PC-9 (cell line): ENCODE measurements around the gene B3GNT5.

Source experiments
- CTCF ChIP-seq: fragments of 200-600 bp; sonication (generic); conservative IDR thresholded peaks from 2 replicates; pipeline ENCODE4 v1.6.1; 2017; ENCODE audit warnings: mixed run types, antibody characterized with exemption, mild to moderate bottlenecking, moderate library complexity
- EZH2 ChIP-seq: fragments of 200-600 bp; sonication (generic); IDR thresholded peaks from 2 replicates; pipeline ENCODE4 v1.8.0; 2017; ENCODE audit warnings: antibody characterized with exemption, low read depth

DNA sequence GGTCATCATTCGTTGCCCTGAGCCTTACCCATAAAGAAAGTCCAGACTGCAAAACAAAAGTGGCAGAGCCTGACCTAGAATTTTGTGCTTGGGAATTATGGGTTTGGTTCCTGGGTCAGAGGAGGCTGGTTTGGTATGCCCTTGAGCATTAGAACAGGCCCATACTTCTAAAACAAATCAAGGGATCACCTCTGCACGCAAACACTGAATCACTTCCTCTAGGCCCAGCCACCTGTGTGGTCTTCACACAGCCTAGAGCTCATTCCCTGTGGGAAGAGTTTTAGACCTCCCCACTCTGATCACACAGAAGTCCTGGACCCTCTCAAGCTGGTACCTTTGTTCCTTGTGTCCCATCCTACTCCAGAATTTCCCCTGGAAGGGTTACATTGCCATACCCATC, 59.4 kb downstream of the B3GNT5 start:
- TF ChIP-seq CTCF (no peak), EZH2 (no peak)
